NAMALWA (cell line): Measurements from ENCODE around the gene DIP2C.
A peak's percentile ranks its signal among the peaks of the same experiment; 100 is the strongest.
"Not testable (repeated sequence)": the region's sequence is repeated elsewhere in the genome, so short reads cannot be mapped to it uniquely, and the experiment has no call there.

Experiments used
- DNase-seq: peaks from one replicate; pipeline ENCODE4 v3.0.0-alpha.2; 2015; ENCODE audit warnings: low spot score

The DIP2C gene

DNA sequence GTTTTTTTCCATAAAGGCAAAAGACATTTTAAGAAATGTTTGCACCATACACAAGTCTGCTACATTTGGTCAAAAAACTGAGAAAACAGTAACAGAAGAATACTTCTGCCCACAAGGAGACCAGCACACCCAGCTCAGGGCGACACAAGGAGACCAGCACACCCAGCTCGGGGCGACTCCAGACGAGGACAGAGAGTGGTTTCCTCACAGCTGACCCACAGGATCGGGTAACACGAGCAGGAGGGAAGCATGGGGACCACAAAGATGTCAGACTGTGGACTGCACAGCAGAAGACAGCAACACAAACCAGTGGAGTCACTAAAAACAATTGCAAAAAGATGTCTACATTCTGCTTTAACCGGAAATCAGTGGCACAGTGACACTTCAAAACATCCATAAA is 237.6 kb downstream of the DIP2C start:
- no peak for DNase-seq

DNA sequence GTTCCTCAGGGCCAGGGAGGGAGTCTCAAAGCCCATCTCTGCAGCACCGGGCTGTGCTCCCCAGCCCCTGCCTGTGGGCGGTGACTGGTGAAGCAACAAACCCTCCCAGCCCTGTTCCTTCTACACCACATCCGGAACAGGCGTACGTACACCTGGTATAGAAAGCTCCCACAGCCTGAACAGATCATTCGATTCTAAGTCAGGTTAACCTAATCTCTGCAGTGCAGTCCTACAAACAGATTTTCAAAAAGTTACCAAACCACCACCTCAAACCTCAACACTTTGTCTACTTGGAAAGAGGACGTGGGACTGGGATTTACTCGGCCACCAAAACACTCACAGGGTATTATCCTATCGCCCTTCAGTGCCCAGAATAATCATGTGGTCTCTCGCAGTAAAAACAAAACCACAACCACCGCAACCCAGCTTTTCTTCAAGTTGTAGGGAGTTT is 238.4 kb downstream of the DIP2C start:
- DNase-seq: peak; percentile 55

DNA sequence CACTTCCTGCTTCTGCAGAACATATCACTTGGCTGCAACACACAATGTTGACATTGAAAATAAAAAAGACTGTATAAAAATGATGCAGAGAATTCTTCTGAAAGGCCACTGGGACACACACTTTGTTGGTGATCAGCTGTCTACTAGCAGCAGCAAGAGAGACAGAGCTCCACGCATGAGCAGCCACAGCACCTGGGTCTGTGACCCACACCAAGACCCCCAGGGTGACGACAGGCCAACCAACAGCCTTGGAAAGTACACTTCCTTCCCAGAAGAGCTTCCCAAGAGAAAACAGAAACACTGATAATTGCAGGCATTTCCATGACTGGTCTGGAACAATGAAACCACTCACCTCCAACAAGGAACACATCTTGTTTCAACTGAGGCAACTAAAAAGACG is 239.0 kb downstream of the DIP2C start:
- DNase-seq: peak; percentile 25

DNA sequence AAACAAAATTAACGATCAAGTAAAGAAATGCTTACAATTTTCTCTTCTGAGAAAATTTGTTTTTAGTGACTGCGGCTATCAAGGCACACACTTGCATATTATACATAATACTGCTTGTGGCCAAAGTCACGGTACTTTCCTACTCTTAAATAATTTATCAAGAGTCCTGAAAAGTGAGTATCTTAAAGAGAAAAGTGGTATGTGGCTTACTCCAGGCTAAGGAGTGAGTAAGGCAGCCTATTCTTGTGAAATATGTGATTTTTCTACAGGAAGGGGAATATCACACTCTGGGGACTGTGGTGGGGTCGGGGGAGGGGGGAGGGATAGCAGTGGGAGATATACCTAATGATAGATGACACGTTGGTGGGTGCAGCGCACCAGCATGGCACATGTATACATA is 240.1 kb downstream of the DIP2C start:
- DNase-seq: not testable (repeated sequence)

DNA sequence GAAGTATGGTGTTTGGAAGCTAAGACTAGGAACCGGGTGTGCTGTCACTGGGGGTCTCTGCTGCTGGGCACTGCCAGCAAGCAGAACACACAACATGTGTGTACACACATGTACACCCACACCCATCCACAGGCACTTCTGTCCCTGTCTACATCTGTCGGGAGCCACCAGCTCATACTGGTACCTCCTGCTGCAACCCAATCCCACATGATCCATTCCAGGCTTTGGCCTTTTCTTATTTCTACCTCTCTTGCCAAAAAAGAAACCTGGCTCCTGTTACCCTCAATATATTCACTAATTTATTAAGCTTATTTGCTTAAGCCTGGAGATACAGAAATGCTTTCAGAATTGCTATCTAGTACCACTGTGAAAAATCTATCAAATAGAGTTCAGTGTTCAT is 246.0 kb downstream of the DIP2C start:
- no peak for DNase-seq

DNA sequence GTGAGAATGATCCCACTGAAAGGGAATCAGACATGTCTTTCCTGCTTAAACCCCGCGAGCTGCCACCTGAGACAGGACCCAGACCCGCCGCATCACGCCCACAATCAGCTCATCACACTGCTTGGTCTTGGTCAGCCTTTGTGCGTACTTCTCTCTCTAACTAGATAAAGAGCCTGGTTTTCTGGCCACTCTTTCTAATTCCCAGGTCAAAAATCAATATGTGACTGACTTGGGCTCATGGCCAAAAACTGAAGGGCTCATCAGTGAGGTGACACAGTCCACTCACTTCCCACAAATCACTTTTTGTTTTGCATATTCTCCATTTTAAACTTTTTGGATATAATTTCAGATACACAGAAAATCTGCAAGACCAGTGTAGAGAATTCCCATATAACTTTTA is 247.3 kb downstream of the DIP2C start:
- no peak for DNase-seq

DNA sequence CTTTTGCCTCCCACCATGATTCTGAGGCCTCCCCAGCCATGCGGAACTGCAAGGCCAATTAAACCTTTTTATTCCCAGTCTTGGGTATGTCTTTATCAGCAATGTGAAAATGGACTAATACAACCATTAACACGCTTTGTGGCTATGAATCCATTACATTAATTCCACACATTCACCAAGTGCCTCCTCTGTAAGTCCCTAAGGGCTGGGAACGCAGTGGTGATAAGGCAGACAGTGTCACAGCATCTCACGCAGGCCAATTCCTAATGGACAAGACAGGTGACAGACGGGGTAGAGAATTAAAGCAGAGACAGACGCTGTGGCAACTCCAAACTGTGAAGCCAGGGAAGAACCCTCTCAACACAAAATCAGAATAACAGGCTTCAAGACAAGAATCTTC is 247.8 kb downstream of the DIP2C start:
- no peak for DNase-seq

DNA sequence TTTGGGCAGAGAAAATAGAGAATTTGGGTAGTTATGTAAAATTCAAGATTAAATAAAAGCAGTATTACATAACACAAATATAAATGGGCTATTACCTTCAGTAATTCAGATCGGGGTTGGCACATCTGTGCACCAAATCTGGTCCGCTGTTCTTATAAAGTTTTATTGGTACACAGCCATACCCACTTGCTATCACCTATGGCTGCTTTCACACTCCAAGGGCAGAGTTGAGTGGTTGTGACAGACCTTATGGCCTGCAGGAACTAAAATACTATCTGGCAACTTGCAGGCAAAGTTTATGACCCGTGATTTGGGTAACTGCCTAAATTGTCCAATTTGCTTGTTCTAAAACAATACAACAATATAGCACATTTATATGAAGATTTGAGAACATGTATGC is 249.3 kb downstream of the DIP2C start:
- DNase-seq: no peak

DNA sequence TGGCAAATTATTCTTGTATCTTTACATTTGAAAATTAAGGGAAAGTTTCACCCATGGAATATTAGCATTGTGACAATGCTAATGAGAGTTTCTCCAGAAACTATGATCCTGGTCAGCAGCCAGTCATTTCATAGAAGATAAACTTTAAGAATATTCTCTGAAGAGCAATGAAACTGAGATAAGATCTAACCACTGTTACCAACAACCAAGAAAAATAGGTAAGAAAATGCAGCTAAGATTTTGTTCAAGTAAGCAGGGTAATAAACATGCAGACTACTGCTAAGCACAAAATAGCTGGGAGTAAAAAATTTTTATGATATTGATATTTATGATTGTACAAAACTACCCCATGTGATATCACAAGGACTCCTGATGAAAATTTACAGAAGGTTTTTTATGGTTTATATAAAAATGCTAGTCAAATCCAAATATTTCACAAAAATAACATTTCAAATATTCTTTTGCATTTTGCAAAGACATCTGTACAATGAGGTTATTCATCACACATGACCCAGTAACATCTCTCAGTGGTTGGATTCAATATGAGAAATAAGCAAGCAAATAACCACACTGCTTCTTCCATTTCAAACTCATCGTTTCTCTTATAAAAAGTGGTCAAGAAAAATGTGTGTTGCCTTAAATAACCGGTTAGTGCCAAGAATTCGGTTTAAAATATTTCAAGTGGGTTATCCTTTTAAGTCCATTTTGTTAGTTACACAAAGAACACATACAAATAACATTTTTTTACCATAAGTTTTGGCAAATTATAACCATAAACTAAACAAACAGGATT is 251.6 kb downstream of the DIP2C start:
- no peak for DNase-seq

DNA sequence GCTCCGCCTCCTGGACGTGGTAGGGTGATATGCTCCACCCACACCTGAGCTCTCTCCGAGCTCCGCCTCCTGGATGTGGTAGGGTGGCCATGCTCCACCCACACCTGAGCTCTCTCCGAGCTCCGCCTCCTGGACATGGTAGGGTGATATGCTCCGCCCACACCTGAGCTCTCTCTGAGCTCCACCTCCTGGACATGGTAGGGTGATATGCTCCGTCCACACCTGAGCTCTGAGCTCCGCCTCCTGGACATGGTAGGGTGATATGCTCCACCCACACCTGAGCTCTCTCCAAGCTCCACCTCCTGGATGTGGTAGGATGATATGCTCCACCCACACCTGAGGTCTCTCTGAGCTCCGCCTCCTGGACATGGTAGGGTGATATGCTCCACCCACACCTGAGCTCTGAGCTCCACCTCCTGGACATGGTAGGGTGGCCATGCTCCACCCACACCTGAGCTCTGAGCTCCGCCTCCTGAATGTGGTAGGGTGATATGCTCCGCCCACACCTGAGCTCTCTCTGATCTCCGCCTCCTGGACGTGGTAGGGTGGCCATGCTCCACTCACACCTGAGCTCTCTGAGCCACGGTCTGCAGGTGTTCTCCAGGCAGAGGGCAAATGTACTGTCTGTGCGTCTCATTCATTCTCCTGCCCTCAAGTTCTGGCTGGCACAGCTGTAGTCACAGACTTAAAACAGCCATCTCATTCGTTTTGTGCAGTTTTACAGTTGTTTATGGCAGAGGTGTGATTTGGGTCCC is 252.4 kb downstream of the DIP2C start:
- no peak for DNase-seq

DNA sequence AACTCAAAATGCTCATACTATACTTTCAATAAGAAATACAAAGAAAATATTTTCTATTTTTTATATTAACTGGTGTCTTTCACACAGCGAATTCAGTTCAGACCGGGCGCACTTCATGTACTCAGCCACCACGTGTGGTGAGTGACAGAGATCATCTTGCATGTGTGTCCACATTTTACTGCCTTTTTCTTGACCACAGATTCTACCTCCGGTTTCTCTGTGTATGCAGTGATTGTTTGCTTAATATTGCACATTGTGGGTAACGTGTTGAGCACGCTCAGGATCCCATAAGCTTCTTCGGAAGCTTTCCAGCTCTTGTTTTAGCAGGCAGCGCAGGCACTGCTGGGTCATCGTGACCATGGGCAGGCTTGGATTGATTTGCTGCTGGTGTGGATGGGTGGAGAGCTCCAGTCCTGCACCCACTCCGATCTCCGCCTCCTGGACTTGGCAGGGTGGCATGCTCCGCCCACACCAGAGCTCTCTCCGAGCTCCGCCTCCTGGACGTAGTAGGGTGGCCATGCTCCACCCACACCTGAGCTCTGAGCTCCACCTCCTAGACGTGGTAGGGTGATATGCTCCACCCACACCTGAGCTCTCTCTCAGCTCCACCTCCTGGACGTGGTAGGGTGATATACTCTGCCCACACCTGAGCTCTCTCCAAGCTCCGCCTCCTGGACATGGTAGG is 253.3 kb downstream of the DIP2C start:
- DNase-seq: no peak

DNA sequence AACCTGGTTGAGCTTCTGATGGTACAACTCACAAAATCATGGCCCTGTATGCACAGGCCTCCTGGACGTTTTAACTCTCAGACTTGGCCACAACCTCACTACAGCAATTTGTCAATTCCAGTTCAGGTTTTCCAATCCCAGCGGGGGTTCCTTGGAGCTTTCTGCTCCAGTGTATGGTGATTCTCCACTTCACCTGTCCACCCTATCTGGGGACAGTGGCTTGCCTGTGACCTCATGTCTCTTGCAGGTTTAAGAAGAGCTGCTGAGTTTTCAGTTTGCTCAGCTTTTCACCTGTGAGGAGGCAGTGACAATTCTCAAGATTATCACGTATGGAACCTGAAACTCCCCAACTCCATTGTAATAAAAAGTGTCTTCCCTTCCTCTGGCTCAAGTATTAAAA is 254.1 kb downstream of the DIP2C start:
- no peak for DNase-seq

DNA sequence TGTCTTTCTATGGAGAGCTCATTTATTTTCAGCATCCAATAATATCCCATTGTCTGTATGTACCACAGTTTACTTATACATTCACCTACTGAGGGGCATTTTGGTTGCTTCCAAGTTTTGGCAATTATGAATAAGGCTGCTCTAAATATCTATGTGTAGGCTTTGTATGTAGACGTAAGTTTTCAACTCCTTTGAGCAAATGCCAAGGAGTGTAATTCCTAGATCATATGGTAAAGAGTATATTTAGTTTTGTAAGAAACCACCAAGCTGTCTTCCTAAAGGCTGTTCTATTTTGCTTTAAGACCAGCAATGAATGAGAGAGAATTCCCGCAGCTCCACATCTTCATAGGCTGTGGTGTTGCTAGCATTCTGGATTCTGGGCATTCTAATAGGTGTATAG is 259.8 kb downstream of the DIP2C start:
- DNase-seq: no peak

DNA sequence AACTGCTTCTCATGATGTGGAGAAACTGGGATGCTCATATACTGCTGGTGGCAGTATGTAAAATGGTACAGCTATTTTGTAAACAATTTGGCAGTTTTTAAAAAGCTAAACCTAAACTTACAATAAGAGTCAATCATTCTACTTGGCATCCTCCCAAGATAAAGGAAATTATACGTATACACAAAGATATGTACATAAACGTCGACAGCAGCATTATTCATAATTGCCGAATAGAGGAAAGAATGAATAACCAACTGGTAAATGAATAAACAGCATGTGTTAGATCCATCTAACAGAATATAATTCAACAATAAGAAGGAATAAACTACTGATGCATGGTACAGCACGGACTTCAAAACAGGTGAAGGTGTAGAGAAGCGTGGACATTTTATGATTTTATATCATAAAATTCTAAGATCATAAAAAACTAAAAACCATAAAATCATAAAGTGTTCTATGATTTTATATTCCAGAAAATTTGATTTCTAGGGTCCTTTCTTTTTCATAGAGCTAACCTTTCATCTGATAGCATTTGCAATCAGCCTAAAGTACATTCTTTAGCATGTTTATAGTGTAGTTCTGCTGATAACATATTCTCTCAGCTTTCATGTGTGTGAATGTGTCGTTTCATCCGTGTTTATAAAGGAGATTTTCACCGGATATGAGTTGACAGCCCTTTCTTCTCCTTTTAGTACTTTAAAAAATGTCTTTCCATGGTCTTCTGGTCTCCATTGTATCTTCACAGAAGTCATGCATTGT is 261.5 kb downstream of the DIP2C start:
- DNase-seq: no peak

DNA sequence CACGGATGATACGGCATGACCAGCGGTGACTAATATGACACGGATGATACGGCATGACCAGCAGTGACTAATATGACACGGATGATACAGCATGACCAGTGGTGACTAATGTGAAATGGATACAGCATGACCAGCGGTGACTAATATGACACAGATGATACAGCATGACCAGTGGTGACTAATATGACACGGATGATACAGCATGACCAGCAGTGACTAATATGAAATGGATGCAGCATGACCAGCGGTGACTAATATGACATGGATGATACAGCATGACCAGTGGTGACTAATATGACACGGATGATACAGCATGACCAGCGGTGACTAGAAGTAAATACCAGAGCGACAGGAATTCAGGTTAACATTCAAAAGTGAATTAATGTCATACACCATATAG is 264.1 kb downstream of the DIP2C start:
- DNase-seq: not testable (repeated sequence)

DNA sequence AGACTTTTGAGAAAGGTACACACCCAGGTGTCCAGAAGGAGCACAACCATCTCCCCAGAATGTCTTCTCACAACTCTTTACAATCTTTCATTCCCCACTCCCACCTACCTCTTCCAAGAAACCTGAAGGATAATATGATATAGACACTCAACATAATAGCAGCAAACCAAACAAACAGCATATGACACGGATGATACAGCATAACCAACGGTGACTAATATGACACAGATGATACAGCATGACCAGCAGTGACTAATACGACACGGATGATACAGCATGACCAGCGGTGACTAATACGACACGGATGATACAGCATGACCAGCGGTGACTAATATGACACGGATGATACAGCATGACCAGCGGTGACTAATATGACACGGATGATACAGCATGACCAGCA is 264.7 kb downstream of the DIP2C start:
- DNase-seq: not testable (repeated sequence)

DNA sequence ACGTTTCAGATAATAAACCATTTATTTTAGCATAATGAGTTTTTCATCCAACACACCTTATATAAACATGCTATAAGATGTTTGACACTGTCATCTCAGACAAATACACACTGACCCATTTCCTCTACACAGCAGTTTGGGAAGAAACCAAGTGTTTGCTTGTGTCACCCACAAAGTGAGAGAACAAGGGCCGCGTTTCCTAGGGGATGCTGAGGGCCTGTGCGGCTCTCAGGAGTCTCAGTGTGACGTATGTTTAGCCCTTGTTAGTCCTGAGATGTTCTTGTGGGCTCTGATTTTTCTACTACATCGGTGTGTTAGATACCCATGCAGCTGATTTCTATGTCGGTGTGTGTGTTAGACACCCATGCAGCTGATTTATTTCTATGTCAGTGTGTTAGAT is 266.3 kb downstream of the DIP2C start:
- no peak for DNase-seq

DNA sequence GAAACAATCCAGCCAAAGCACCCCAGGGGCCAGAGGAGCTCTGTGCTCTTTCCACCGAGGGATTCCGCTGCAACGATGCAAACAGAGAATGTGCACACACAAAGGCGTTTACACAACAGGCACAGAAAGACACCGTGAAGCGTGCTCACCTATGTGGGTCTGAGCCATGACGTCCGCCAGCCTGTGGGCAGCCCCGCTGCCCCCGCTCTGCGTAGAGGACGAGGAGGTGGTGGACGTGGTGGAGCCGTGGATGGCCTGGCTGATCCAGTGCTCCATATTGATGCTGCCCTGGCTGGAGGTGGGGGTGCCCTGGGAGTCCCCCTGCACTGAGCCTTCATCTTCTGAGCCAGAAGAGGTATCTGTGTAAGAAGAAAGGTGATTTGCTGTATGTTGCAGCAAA is 266.8 kb downstream of the DIP2C start:
- no peak for DNase-seq

DNA sequence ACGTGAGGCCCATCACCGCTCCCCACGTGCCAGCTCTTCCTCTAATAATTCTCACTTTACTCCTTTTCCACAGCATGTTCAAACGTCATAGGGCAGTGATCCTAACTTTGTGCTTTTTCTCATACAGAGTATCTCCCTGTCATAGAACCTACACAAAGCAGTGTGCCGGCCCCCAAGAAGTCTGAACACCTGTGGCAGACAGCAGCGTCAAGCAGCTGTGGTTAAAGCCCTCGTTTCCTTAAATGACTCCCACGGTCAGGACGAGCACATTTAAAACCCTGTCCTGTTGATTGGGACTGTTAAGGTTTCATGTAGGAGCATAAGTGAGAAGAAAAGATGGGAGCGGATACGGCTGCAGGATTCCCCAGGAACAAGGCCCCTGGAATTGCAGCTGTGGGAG is 267.2 kb downstream of the DIP2C start:
- peak; percentile 22 for DNase-seq

DNA sequence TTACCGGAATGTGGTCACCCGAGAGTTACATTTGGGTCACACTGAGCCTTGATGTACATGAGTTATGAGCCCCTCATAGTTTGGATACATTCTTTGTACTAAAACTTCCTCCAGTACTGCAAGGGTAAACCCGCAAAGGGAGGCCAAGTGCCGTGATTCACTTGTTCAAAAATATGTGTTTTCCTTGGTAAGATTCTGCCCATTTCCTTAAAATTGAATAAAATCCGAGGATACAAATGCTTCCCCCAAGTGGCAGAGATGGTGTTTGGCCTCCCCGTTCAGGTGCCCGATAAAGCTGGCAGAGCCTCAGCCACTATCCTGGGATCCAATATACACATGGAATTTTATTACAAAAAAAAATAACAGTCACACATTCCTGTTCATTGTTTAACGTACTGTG is 268.3 kb downstream of the DIP2C start:
- DNase-seq: no peak

DNA sequence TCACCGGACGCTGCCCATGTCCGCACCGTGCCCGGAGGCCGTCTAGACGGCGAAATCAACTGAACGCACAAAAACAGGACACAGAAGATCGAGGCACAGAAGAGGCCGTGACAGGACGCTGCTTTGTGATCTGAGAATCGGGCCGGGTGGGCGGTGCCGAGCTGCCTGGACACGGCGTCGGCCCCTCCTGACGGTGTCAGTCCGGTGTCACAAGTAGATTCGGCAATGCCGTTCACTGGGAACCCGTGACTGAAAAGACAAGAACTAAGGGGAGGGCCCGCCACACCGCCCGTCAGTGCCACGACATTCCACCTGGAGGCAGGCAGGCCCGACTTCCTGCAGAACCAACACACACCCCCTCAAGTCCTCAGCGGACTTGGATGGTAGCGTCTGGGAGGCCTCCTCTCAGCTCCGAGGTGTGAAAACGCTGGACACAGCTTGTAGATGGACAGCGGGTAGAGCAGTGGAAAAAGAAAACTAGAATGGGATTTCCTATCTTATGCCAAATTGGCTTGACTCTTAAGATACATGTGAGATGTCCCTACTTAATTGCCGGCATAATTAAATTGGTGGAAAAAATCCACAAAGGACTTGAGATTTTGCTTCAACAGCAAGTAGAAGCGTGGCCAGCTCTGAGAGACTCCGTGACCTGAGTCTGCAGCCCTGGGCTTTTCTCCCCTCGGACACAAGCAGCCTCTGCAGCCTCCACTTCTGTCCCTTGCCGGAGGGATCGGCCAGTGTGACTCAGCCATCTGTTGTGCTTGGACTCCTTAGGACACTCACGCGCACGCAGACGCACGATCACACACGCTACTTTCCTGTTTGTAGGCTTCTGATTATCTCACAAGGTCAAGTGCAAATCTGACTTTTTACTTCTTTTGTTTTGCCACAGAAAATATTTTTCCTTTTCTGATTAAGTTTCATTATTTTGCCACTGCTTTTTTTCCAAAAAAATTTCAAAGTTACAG is 269.0 kb downstream of the DIP2C start:
- DNase-seq: no peak
